ENCODE measurements around the gene PAM.

Gene PAM

DNA sequence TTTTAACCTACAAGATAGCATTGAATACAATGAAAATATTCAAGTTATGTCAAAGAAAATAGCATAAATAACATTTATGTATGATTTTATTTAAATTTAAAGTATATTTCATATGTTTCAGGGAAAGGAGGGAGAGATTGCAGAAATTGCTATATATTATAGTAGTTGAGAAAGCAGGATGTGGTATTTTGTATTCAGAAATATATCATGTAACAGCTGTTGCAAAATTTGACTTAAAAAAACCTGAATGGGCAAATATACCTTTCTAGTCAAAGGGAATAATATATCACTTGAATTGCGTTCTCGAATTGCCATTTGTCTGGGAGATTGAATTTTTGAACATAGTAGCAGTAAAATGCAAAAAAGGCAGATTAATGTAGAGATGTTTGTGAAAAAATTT, 80.6 kb downstream of the PAM start:
- TF ChIP-seq CTCF (IDR thresholded peaks at IDR 0.05) = no peak

DNA sequence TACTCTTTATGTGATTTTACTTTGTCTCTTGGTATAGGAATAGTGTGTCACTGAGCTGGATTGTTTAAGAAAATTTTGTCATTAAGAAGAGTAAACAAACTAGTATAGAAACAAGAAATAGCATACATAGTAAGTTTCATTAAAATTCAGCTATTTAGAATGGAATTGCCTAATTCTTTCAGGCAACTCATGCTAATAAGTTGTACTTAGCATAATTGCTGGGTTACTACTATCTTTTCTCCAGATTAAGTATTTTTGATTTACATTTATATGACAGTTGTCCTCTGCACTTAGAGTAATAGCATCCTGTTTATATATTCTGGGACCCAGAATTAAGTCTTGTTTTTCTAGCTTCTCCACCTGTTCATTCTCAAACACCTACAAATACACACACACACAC, 85.9 kb downstream of the PAM start:
- no peak for TF ChIP-seq CTCF (IDR thresholded peaks at IDR 0.05)

DNA sequence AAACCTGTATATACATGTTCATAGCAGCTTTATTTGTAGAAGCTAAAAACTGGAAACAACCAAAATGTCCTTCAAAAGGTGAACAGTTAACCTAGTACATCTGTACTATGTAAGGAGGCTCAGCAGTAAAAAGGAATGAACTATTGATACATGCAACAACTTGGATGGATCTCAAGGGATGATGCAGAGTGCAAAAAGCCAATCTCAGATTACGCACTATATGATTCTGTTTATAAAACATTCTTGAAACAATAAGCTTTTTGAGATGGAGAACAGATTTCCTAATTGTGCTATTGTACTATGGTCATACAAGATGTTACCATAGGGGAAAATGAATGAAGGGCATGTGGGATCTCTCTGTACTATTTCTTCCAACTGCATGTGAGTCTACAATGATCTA, 88.9 kb downstream of the PAM start:
- no peak for TF ChIP-seq CTCF (IDR thresholded peaks at IDR 0.05)

DNA sequence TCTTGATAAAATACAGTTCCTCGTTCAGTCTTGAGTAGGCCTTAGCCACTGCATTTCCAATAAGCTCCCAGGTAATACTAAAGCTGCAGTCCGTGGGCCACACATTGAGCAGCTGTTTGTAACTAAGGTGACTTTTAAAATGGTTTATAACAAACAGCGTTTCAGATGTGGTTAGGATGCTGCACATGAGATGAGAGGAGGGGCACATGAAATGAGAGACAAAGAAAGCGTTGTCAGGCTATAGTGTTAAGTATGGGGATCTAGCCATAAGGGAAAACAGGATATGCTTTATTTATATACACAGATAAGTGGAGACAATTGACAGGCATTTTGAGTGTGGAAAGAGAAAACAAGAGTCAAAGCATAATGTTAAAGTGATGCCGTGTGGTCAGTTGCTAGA, 89.9 kb downstream of the PAM start:
- TF ChIP-seq CTCF (IDR thresholded peaks at IDR 0.05) = no peak

DNA sequence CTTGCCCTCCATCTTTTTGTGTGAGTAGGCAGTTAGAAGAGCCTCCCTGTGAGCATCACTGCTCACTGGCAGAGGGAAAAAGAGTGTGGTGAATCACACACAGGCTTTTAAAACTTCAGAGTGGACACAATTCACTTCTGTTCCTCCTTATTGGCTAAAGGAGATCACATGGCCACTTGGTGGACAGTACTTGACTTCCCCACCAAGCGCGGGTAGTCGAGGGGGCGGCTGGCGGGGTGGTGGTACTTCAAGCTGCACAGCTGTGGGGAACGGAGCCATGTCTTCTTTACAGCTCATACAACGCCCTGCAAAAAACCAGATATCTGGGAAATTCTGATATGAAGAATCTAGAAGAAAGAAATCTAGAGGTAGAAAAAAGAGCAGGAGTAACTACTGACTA, 95.4 kb downstream of the PAM start:
- TF ChIP-seq CTCF (IDR thresholded peaks at IDR 0.05) = no peak

- no peak for TF ChIP-seq CTCF (IDR thresholded peaks at IDR 0.05)
Observed at GRCh38 chr5:102853680-102854079, 98.6 kb downstream of the PAM start.

- TF ChIP-seq CTCF (IDR thresholded peaks at IDR 0.05) = no peak
Observed at GRCh38 chr5:102855681-102856388, 100.7 kb downstream of the PAM start.

DNA sequence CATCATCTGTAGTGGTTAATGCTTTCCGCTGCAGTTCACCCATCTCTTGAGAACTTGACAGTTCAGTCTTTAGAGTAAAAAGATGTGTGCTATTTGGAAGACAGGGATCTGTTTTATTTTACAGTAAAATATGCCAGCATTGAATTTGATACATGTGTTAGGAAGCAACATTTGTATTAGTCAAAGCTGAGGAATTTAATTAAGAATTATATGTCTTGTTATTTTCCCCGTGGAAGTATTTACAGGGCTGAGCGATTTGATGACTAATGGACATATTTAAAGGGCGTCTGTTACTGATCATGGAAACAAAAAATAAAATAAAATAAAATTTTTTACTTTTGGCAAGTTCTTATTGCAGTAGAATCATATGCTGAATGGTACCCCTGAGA, 101.3 kb downstream of the PAM start:
- TF ChIP-seq CTCF (IDR thresholded peaks at IDR 0.05) = no peak

Data from LNCAP (cell line).